NCI-H524 treated with DMSO at 0.1 percent for 48 hours (cell line): Measurements from ENCODE around the gene FNDC5.

ENCODE experiments used
- DNase-seq: peaks from one replicate; lab custom pipeline; 2025; lab: John Stamatoyannopoulos, UW

FNDC5 gene

GRCh38 chr1:32813941-32814739, 56.6 kb downstream of the FNDC5 start:
- no peak for DNase-seq
